ENCODE results near the gene PABPN1. TPM values are rescaled to one million over a fixed set of nuclear protein-coding genes. Genes with fewer than 3 reads are reported as not detected.
"Not testable (repeated sequence)": the region's sequence is repeated elsewhere in the genome, so short reads cannot be mapped to it uniquely, and the experiment has no call there.

PABPN1 gene
- polyA plus RNA-seq, 2 of the 4 experiments (the other 2 are of a cell fraction) = 157 to 197 TPM

DNA sequence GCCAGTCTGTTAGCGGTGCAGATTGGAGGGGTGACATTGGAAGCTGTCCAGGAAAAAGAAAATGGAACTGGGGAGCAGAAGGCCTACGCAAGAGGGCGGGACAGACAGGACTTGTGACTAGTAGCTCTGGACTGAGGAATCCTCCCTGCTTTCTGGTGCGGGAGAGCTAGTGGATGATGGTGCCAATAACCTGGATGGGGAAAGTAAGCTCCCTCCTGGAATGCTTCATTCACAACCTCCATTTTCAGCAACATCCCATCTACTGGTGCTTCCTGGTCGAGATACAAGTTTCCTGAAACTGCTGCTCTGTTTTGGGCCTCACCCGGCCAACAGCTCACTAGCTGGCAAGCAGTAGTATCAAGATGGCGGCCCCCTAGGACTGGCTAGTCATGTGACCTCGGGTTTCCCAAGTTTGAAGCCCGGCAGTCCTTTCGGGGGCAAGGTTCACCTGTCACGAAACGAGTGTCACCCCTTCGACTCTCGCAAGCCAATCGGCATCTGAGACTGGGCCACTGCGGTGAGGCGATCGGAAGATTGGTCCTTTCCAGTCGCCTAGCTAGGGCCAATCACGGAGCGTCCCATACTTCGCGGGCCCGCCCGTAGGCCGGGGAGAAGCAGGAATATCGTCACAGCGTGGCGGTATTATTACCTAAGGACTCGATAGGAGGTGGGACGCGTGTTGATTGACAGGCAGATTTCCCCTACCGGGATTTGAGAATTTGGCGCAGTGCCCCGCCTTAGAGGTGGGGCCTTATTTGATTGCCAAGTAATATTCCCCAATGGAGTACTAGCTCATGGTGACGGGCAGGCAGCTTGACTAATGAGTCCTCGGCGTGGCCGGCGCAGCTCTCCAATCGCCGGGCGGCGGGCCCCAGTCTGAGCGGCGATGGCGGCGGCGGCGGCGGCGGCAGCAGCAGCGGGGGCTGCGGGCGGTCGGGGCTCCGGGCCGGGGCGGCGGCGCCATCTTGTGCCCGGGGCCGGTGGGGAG, at the start of gene PABPN1 (continued):
- TF ChIP-seq PBX3 (IDR thresholded peaks at IDR 0.05) (peak; percentile 98), HDAC2 (IDR thresholded peaks at IDR 0.05) (no peak)

GRCh38 chr14:23275412-23275811, 45.8 kb upstream of the PABPN1 start:
- no peak overlapping the region for H3K4me3 ChIP-seq
- no peak for FAIRE-seq
- H3K4me1 ChIP-seq = peaks cover 7% of the 10 kb centered on the region; the same call in 2 of the 3 replicates
- ChIA-PET CTCF (interaction anchor here (0.8 to 22.0 kb wide), 4 partner anchors 10 to 193 kb away, joined by 3 to 254 read pairs (median 6); partner anchors contain the start of gene PPP1R3E), POLR2A (no interaction called here)
- 56% methylated on average over 2 of the region's 2 CpGs for WGBS (ENCODE audit: missing lambda C conversion rate)
- no peak overlapping the region for H3K4me2 ChIP-seq
- ATAC-seq = no peak
- no peak overlapping the region for H3K27ac ChIP-seq
- H3K9me3 ChIP-seq = no peaks in the 10 kb centered on the region
- no peak for TF ChIP-seq SREBF2 (IDR thresholded peaks at IDR 0.05)
- no peak for TF ChIP-seq HEYL (CRISPR knock-in tag; IDR thresholded peaks at IDR 0.05)
- no peak for DNase-seq (ENCODE audit: low read depth in 1 of 2, low spot score in 1 of 2)

- Histone ChIP-seq H3K4me3 (no peak overlapping the region), H3K9me3 (no peaks in the 10 kb centered on the region), H3K4me2 (no peak overlapping the region), H3K27ac (no peak overlapping the region), H3K4me1 (peaks cover 7% of the 10 kb centered on the region; the same call in 2 of the 3 replicates)
- WGBS (ENCODE audit: missing lambda C conversion rate) = 84% methylated on average over 3 of the region's 3 CpGs
- DNase-seq (ENCODE audit: low read depth in 1 of 2, low spot score in 1 of 2) = no peak
- ChIA-PET CTCF (interaction anchor here (0.5 to 22.0 kb wide), 5 partner anchors 12 to 429 kb away, joined by 3 to 254 read pairs (median 3); partner anchors contain the start of gene PPP1R3E), POLR2A (interaction anchor here (1.0 kb wide), 1 partner anchor 9 kb away, joined by 4 read pairs; the partner anchor contains the start of gene HOMEZ)
- ATAC-seq = no peak
- no peak for FAIRE-seq
- TF ChIP-seq EHMT2 (IDR thresholded peaks at IDR 0.05; ENCODE audit: low read depth) (no peak), RCOR1 (IDR thresholded peaks at IDR 0.05; ENCODE audit: low read depth, low read length) (no peak), CBX2 (IDR thresholded peaks at IDR 0.05; ENCODE audit: borderline replicate concordance, low read depth) (no peak), SREBF2 (IDR thresholded peaks at IDR 0.05) (no peak), CEBPB (IDR thresholded peaks at IDR 0.05) (no peak), EHF (CRISPR knock-in tag; IDR thresholded peaks at IDR 0.05) (no peak), HES2 (IDR thresholded peaks at IDR 0.05) (no peak), MYC (IDR thresholded peaks at IDR 0.05; ENCODE audit: borderline replicate concordance, low read length) (no peak), HEYL (CRISPR knock-in tag; IDR thresholded peaks at IDR 0.05) (no peak), CBX8 (IDR thresholded peaks at IDR 0.05) (no peak), TFCP2L1 (CRISPR knock-in tag; IDR thresholded peaks at IDR 0.05) (no peak), BCL3 (IDR thresholded peaks at IDR 0.05) (no peak), PHF8 (IDR thresholded peaks at IDR 0.05; ENCODE audit: borderline replicate concordance, low read depth) (no peak), CHD2 (IDR thresholded peaks at IDR 0.05; ENCODE audit: low read length, partially characterized antibody) (no peak), ZSCAN20 (CRISPR knock-in tag; IDR thresholded peaks at IDR 0.05) (no peak)
- TF ChIP-seq, protein P1, sequence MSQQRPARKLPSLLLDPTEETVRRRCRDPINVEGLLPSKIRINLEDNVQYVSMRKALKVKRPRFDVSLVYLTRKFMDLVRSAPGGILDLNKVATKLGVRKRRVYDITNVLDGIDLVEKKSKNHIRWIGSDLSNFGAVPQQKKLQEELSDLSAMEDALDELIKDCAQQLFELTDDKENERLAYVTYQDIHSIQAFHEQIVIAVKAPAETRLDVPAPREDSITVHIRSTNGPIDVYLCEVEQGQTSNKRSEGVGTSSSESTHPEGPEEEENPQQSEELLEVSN (IDR thresholded peaks at IDR 0.05; ENCODE audit: borderline replicate concordance, low read depth) = no peak
Observed at GRCh38 chr14:23277189-23277588, 44.1 kb upstream of the PABPN1 start.

DNA sequence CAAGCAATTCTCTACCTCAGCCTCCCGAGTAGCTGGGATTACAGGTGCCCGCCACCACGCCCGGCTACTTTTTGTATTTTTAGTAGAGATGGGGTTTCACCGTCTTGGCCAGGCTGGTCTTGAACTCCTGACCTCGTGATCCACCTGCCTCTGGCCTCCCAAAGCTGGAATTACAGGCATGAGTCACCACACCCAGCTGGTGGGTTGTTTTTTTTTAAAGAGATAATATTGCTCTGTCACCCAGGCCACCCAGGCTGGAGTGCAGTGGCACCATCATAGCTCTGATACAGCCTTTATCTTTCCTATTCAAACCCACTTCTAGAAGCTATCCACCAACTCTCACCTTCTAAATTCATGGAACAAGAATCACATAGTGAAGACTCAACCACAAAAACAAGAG, 43.3 kb upstream of the PABPN1 start:
- DNase-seq (ENCODE audit: low read depth in 1 of 2, low spot score in 1 of 2); H3K27ac ChIP-seq; H3K9me3 ChIP-seq; H3K4me1 ChIP-seq; H3K4me2 ChIP-seq; FAIRE-seq; ATAC-seq; H3K4me3 ChIP-seq; POLR2A ChIA-PET: not testable (repeated sequence)
- CTCF ChIA-PET = interaction anchor here (1.1 to 22.0 kb wide), 5 partner anchors 12 to 209 kb away, joined by 3 to 254 read pairs (median 3); partner anchors contain the start of gene PPP1R3E
- WGBS (ENCODE audit: missing lambda C conversion rate) = 77% methylated on average over 6 of the region's 6 CpGs
